Endothelial cell of umbilical vein (primary cell): ENCODE data around the gene BTN3A1. TPM values are rescaled to one million over a fixed set of nuclear protein-coding genes. Genes with fewer than 3 reads are reported as not detected.

Experiments used
- BruUV-seq: library from RNA; stranded (reverse); fragments of 400-500 nt; replicated peaks from 2 replicates; lab custom pipeline; 2021; lab: Mats Ljungman, UMichigan
- CTCF ChIA-PET: fragments of 300-600, 350-600 bp; sonication (Branson Sonifier 250); formaldehyde crosslinking; loops from one replicate; lab custom pipeline; 2021; ENCODE audit warnings: antibody characterized with exemption, inconsistent platforms; lab: Charles Lee
- POLR2A ChIA-PET: fragments of 300-600, 350-600 bp; sonication (Branson Sonifier 250); formaldehyde crosslinking; loops from one replicate; lab custom pipeline; 2021; ENCODE audit warnings: antibody characterized with exemption, inconsistent platforms; lab: Charles Lee
- DNase-seq: peaks from one replicate; pipeline ENCODE4 v3.0.0-alpha.2; 2011; ENCODE audit warnings: low read depth, low spot score
- FAIRE-seq: peaks from 2 replicates; lab custom pipeline; 2011; peaks lifted over from hg19 to GRCh38; lab: Jason Lieb, UNC
- H2AFZ ChIP-seq: 2 replicates; pipeline ENCODE4 v1.6.0; 2012; ENCODE audit warnings: low read depth, low read length, control low read depth, inconsistent platforms
- H3K27ac ChIP-seq: 2 replicates; pipeline ENCODE4 v1.5.1; 2011; ENCODE audit warnings: low read depth, mild to moderate bottlenecking, control low read depth, low read length, moderate library complexity; ENCODE audit not compliant: insufficient read depth
- H3K27me3 ChIP-seq, 2 experiments: 2 replicates each; pipeline versions ENCODE4 v1.6.0 to v1.6.1; 2011; ENCODE audit warnings: low read length in 2 of 2, mixed read lengths in 1 of 2; ENCODE audit not compliant: control insufficient read depth in 2 of 2, insufficient read depth in 2 of 2
- H3K36me3 ChIP-seq, 2 experiments: 2 replicates in 1 of 2; 3 replicates in 1 of 2; pipeline ENCODE4 v1.5.1; 2011; ENCODE audit warnings: low read length in 2 of 2, mild to moderate bottlenecking in 1 of 2, moderate library complexity in 1 of 2; ENCODE audit not compliant: control insufficient read depth in 2 of 2, insufficient read depth in 2 of 2; ENCODE audit errors: extremely low read depth in 1 of 2
- H3K4me1 ChIP-seq: 3 replicates; pipeline ENCODE4 v1.5.1; 2011; ENCODE audit warnings: mild to moderate bottlenecking, low read length; ENCODE audit not compliant: control insufficient read depth, insufficient read depth; ENCODE audit errors: extremely low read depth
- H3K4me2 ChIP-seq: 2 replicates; pipeline ENCODE4 v1.6.1; 2011; ENCODE audit warnings: low read length, control low read depth, mixed read lengths; ENCODE audit not compliant: insufficient read depth
- H3K4me3 ChIP-seq, 3 experiments: fragments of 200-600 bp in 1 of 3; sonication (generic), shearing (Covaris generic) in 1 of 3; replicated peaks in 1 of 3; 2 replicates each; pipeline ENCODE4 v1.5.1; 2011 to 2016; ENCODE audit warnings: control low read depth in 3 of 3, low read length in 3 of 3, mild to moderate bottlenecking in 2 of 3, inconsistent platforms in 1 of 3, low read depth in 1 of 3, moderate library complexity in 1 of 3; ENCODE audit not compliant: insufficient read depth in 1 of 3
- H3K79me2 ChIP-seq: 2 replicates; pipeline ENCODE4 v1.6.0; 2012; ENCODE audit warnings: low read length, inconsistent platforms; ENCODE audit not compliant: control insufficient read depth, insufficient read depth
- H3K9ac ChIP-seq: replicated peaks from 2 replicates; pipeline ENCODE3; 2011; ENCODE audit warnings: low read length, control low read depth; ENCODE audit not compliant: insufficient read depth; ENCODE audit errors: extremely low read depth
- H3K9me1 ChIP-seq: replicated peaks from 3 replicates; pipeline ENCODE4 v1.6.0; 2011; ENCODE audit warnings: mild to moderate bottlenecking, low read length; ENCODE audit not compliant: control insufficient read depth, insufficient read depth; ENCODE audit errors: extremely low read depth
- H3K9me3 ChIP-seq: replicated peaks from 2 replicates; pipeline ENCODE4 v1.5.1; 2012; ENCODE audit warnings: low read length, inconsistent platforms; ENCODE audit not compliant: control insufficient read depth, insufficient read depth
- H4K20me1 ChIP-seq: replicated peaks from 2 replicates; pipeline ENCODE3; 2011; ENCODE audit warnings: mild to moderate bottlenecking, low read length; ENCODE audit not compliant: control insufficient read depth, insufficient read depth; ENCODE audit errors: extremely low read depth
- CTCF ChIP-seq, 2 donors: IDR thresholded peaks; 1 replicate in 1 of 2; 2 replicates in 1 of 2; pipeline ENCODE4 v1.5.1; 2011; ENCODE audit warnings: low read length in 2 of 2, mild to moderate bottlenecking in 2 of 2, moderate library complexity in 2 of 2, control low read depth in 1 of 2, inconsistent platforms in 1 of 2, low read depth in 1 of 2; ENCODE audit not compliant: insufficient read depth in 1 of 2; ENCODE audit errors: extremely low read depth in 1 of 2
- EZH2 ChIP-seq: IDR thresholded peaks from 2 replicates; pipeline ENCODE4 v1.6.1; 2012; ENCODE audit warnings: borderline replicate concordance, low read depth, mild to moderate bottlenecking, moderate library complexity, low read length, inconsistent platforms; ENCODE audit not compliant: severe bottlenecking
- FOS ChIP-seq: IDR thresholded peaks from 2 replicates; pipeline ENCODE4 v1.6.1; 2011; ENCODE audit warnings: mild to moderate bottlenecking, low read length, moderate library complexity, borderline replicate concordance; ENCODE audit not compliant: insufficient read depth
- GATA2 ChIP-seq: IDR thresholded peaks from 2 replicates; pipeline ENCODE4 v1.7.0; 2011; ENCODE audit warnings: low read depth, mild to moderate bottlenecking, moderate library complexity, mixed read lengths, low read length; ENCODE audit not compliant: insufficient read length, insufficient read depth
- JUN ChIP-seq: IDR thresholded peaks from 2 replicates; pipeline ENCODE4 v1.6.1; 2011; ENCODE audit warnings: borderline replicate concordance, low read depth; ENCODE audit not compliant: insufficient read length, insufficient read depth
- MAX ChIP-seq: IDR thresholded peaks from 2 replicates; pipeline ENCODE4 v1.6.1; 2011; ENCODE audit not compliant: insufficient read depth, insufficient read length
- MYC ChIP-seq: IDR thresholded peaks from one replicate; pipeline ENCODE4 v1.6.1; 2011; ENCODE audit warnings: mild to moderate bottlenecking, low read depth, low read length
- POLR2A ChIP-seq: IDR thresholded peaks from 2 replicates; pipeline ENCODE4 v1.6.1; 2012; ENCODE audit warnings: low read depth, mild to moderate bottlenecking, control low read depth, low read length
- POLR2AphosphoS5 ChIP-seq: IDR thresholded peaks from 2 replicates; pipeline ENCODE4 v1.6.1; 2012; ENCODE audit warnings: low read depth, mild to moderate bottlenecking, control low read depth, low read length, moderate library complexity; ENCODE audit not compliant: insufficient read depth
- dilution Hi-C: fragments of 300-500 bp; cut with MboI; formaldehyde crosslinking; loops from one replicate; pipeline ENCODE4 v1.15.0; 2019; ENCODE audit warnings: low sequenced_read_pairs; ENCODE audit not compliant: extremely low pct_ligation_motif_present
- intact Hi-C: fragments of 100-400 bp; cut with micrococcal nuclease; formaldehyde crosslinking; loops from one replicate; pipeline ENCODE4 v1.10.0; 2022
- polyA plus RNA-seq, 4 experiments: library from polyadenylated mRNA; depleted of rRNA in 3 of 4; stranded (reverse) in 3 of 4; unstranded in 1 of 4; fragments of >200 nt; gene quantifications; 2 replicates each; pipeline versions ENCODE4 v1.2.1 to v1.2.3, GENCODE V29; 2011 to 2012; ENCODE audit warnings: missing spikeins in 1 of 4
- total RNA-seq: library from RNA; stranded (reverse); gene quantifications from 2 replicates; pipeline ENCODE4 v1.2.3, GENCODE V29; 2021

The BTN3A1 gene
- total and polyA plus RNA-seq, 2 donors (not counting 3 experiments of a cell fraction or from before 2014, with no cell fraction given), result 7.6 to 12.1 TPM

GRCh38 chr6:26441977-26442376 is 39.9 kb downstream of the BTN3A1 start:
- no peak overlapping the region for H3K4me3 ChIP-seq
- H3K9ac ChIP-seq, result no peak overlapping the region
- no peaks in the 10 kb centered on the region for H3K27me3 ChIP-seq
- no peak overlapping the region for H3K27ac ChIP-seq
- FAIRE-seq, result no peak
- no peaks in the 10 kb centered on the region for H3K36me3 ChIP-seq
- ChIA-PET CTCF (no interaction called here), POLR2A (no interaction called here)
- H3K4me2 ChIP-seq, result no peak overlapping the region
- H3K9me3 ChIP-seq, result no peaks in the 10 kb centered on the region
- no peak overlapping the region for H2AFZ ChIP-seq
- dilution Hi-C loops (no loop called here), intact Hi-C loops (no loop called here)
- BruUV-seq, result no TSS peak
- H4K20me1 ChIP-seq, result no peaks in the 10 kb centered on the region
- TF ChIP-seq MAX, result no peak
- no peak for DNase-seq
- H3K4me1 ChIP-seq, result peaks cover 10% of the 10 kb centered on the region
- H3K79me2 ChIP-seq, result no peaks in the 10 kb centered on the region
- H3K9me1 ChIP-seq, result no peaks in the 10 kb centered on the region

GRCh38 chr6:26445934-26446667 is 44.0 kb downstream of the BTN3A1 start:
- intact Hi-C loops, result no loop called here
- dilution Hi-C loops, result no loop called here
- H3K79me2 ChIP-seq, result no peaks in the 10 kb centered on the region
- no peak overlapping the region for H2AFZ ChIP-seq
- H4K20me1 ChIP-seq, result no peaks in the 10 kb centered on the region
- no peaks in the 10 kb centered on the region for H3K9me1 ChIP-seq
- ChIA-PET CTCF (interaction anchor here (1.0 to 1.8 kb wide), 3 partner anchors 16 to 110 kb away, joined by 3 to 4 read pairs (median 3); no protein-coding TSS in a partner anchor), POLR2A (no interaction called here)
- H3K4me2 ChIP-seq, result no peak overlapping the region
- no peaks in the 10 kb centered on the region for H3K27me3 ChIP-seq
- no TSS peak for BruUV-seq
- TF ChIP-seq CTCF (IDR thresholded peaks at IDR 0.05; ENCODE audit: extremely low read depth in 1 of 2, insufficient read depth in 1 of 2, low read depth in 1 of 2, low read length in 2 of 2) (no peak), FOS (no peak), JUN (no peak), GATA2 (no peak), MAX (no peak), MYC (no peak), POLR2A (no peak), POLR2AphosphoS5 (no peak), EZH2 (no peak)
- DNase-seq (no peak), FAIRE-seq (no peak)
- no peak overlapping the region for H3K9ac ChIP-seq
- H3K36me3 ChIP-seq, result no peaks in the 10 kb centered on the region
- no peak overlapping the region for H3K27ac ChIP-seq
- H3K9me3 ChIP-seq, result no peaks in the 10 kb centered on the region
- peaks cover 5% of the 10 kb centered on the region for H3K4me1 ChIP-seq
- H3K4me3 ChIP-seq, result no peak overlapping the region
